Muscle layer of colon (tissue), 2 donors: ENCODE measurements around the gene PRR27.

Source experiments
- H3K27ac ChIP-seq: one replicate; pipeline ENCODE4 v1.7.0; 2013; ENCODE audit warnings: low read depth, mild to moderate bottlenecking, low read length, moderate library complexity
- H3K27me3 ChIP-seq, 2 donors: one replicate each; pipeline ENCODE4 v1.7.0; 2013; ENCODE audit warnings: low read length in 2 of 2, mild to moderate bottlenecking in 2 of 2; ENCODE audit not compliant: insufficient read depth in 2 of 2, control insufficient read depth in 1 of 2
- H3K36me3 ChIP-seq: one replicate; pipeline ENCODE4 v1.7.0; 2013; ENCODE audit warnings: mild to moderate bottlenecking, low read length; ENCODE audit not compliant: insufficient read depth
- H3K4me1 ChIP-seq: one replicate; pipeline ENCODE4 v1.7.0; 2013; ENCODE audit warnings: mild to moderate bottlenecking, low read length; ENCODE audit not compliant: insufficient read depth
- H3K4me3 ChIP-seq, 2 donors: one replicate each; pipeline ENCODE4 v1.7.0; 2013; ENCODE audit warnings: low read length in 2 of 2, low read depth in 1 of 2, mild to moderate bottlenecking in 1 of 2, moderate library complexity in 1 of 2
- H3K9ac ChIP-seq: one replicate; pipeline ENCODE4 v1.7.0; 2013; ENCODE audit warnings: low read length
- H3K9me3 ChIP-seq: one replicate; pipeline ENCODE4 v1.7.0; 2013; ENCODE audit warnings: mild to moderate bottlenecking, low read length
- donor health status: abdominal sarcoma.
- donor health status: Adenocarcinoma of cecum.

The PRR27 gene

DNA sequence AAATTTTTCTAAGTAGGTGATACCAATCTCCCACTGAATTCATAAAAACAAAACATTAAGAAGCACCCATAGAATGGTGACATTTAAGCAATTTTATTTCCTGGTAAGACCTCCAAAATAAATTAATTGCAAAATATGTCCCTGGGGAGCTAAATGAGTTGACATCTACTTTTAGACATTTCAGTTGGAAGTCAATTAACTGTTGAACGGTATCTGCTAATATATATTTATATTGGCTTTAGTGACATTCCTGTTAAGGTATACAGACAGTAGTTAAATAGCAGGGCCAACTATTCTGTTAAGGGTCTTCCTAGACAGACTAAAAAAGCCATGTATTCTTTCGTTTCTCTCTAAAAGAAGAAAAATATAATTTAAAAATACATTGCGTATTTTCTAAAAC is at the start of gene PRR27:
Gene PRR27, plus strand, starts transcription at position 301 of the 400 bp plus-strand sequence. CDS start 139 bp downstream, outside the sequence.
- Histone ChIP-seq H3K27ac (no peak within 1 kb of the TSS), H3K9me3 (no peaks in the 10 kb centered on the region), H3K27me3 (no peaks in the 10 kb centered on the region), H3K36me3 (no peaks in the 10 kb centered on the region), H3K4me3 (no peak within 1 kb of the TSS), H3K9ac (no peak within 1 kb of the TSS), H3K4me1 (no peaks in the 10 kb centered on the region)

DNA sequence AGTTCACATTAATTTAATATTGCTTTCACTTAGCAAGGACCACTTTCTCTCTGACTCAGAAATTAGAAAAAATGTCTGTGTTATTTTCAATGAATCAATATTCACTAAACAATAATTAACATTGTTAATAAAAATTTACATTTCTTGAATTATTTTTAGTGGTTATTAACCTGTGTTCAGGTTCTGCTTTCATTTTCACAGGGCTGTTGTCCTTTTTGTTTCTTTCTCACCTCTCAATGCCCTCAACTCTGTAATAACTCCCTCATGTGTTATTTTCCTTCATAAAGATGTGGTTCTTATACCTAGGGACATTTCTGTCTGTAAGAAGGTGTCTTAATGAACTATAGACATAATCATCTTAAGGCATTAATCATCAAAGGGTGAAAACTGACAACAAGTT is 43.1 kb upstream of the PRR27 start:
- H3K27ac ChIP-seq = no peak overlapping the region
- H3K9me3 ChIP-seq = no peaks in the 10 kb centered on the region

DNA sequence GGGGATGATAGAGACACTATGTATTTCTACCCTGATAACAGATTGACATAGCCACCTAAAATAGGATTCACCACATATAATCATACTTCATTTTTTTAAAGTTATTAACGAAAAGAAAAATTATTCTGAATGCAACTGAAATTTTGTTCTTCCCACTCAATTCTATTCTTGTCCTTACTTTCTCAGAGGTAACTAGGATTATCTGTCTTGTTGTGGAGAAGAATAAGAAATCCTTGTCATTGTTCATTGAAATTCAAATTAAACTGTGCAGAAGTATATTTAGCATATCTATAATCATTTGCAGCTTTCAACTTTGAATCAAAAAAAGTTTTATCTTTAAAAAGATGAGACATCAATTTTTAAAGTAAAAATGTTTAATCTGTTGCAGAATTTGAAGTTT is 40.4 kb upstream of the PRR27 start:
- no peaks in the 10 kb centered on the region for H3K9me3 ChIP-seq
- H3K27me3 ChIP-seq = no peaks in the 10 kb centered on the region
- no peak overlapping the region for H3K4me3 ChIP-seq
- no peaks in the 10 kb centered on the region for H3K4me1 ChIP-seq
- H3K9ac ChIP-seq = no peak overlapping the region
- no peaks in the 10 kb centered on the region for H3K36me3 ChIP-seq
- H3K27ac ChIP-seq = no peak overlapping the region

More for the DNA sequence above, 43.1 kb upstream of the PRR27 start:
- no peaks in the 10 kb centered on the region for H3K36me3 ChIP-seq
- no peaks in the 10 kb centered on the region for H3K4me1 ChIP-seq
- no peak overlapping the region for H3K4me3 ChIP-seq
- H3K9ac ChIP-seq = no peak overlapping the region
- no peaks in the 10 kb centered on the region for H3K27me3 ChIP-seq

DNA sequence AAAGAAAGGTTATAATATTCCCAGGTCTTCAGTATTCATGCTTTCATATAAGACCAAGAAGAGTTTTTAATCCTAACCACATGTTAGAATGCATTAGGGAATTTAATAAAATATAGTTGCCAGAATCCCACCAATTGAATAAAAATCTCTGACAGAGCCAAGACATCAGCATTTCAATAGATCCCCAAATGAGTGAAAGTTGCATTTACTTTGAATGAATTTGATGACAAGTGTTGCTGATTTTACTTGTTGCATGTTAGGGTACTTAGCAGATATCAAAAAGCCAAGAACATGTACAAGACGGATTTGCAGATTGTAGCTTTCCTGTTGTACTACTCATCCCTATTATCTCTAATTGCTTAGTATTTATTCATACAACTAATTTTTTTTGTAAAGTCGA is 39.9 kb upstream of the PRR27 start:
- no peaks in the 10 kb centered on the region for H3K36me3 ChIP-seq
- no peak overlapping the region for H3K9ac ChIP-seq
- H3K4me3 ChIP-seq = no peak overlapping the region

DNA sequence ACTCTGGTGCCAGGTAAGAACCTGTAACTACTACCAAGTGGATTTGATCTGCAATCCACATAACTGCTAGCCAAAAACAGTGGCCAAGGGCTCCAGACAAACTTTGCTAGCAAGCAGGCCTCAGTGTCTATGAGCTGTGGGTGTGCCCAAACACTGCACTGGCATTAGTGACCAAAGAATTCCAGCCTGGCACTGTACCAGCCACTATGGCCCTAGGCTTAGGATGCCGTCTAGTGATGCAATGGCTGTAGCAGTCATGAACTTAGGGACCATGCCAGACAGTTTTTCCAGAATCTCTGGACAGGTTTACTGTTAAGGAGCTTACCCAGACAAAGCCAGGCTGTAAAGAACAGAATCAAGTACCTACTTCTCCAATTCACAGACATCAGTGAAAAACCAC is 33.7 kb upstream of the PRR27 start:
- no peak overlapping the region for H3K9ac ChIP-seq
- H3K27me3 ChIP-seq = no peaks in the 10 kb centered on the region
- H3K4me3 ChIP-seq = no peak overlapping the region
- H3K4me1 ChIP-seq = no peaks in the 10 kb centered on the region
- no peak overlapping the region for H3K27ac ChIP-seq
- H3K36me3 ChIP-seq = no peaks in the 10 kb centered on the region
- no peaks in the 10 kb centered on the region for H3K9me3 ChIP-seq

More for the DNA sequence above, 39.9 kb upstream of the PRR27 start:
- no peak overlapping the region for H3K27ac ChIP-seq
- no peaks in the 10 kb centered on the region for H3K9me3 ChIP-seq
- H3K4me1 ChIP-seq = no peaks in the 10 kb centered on the region
- H3K27me3 ChIP-seq = no peaks in the 10 kb centered on the region

DNA sequence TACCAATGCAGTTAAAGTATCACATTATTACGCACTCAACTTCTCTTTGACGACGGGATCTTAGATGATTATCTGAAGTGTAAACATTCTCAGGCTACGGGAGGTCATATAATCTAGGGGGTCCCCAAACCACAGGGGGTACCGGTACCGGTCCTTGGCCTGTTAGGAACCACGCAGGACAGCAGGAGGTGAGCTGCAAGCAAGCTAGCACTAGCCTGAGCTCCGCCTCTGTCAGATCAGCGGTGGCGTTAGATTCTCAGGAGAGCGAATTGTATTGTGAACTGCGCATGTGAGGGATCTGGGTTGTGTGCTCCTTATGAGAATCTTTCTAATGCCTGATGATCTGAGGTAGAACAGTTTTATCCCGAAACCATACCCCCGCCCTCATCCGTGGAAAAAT is 20.6 kb upstream of the PRR27 start:
- Histone ChIP-seq H3K9ac (no peak overlapping the region), H3K9me3 (no peaks in the 10 kb centered on the region), H3K4me1 (no peaks in the 10 kb centered on the region), H3K27me3 (no peaks in the 10 kb centered on the region), H3K4me3 (no peak overlapping the region), H3K27ac (no peak overlapping the region), H3K36me3 (no peaks in the 10 kb centered on the region)

DNA sequence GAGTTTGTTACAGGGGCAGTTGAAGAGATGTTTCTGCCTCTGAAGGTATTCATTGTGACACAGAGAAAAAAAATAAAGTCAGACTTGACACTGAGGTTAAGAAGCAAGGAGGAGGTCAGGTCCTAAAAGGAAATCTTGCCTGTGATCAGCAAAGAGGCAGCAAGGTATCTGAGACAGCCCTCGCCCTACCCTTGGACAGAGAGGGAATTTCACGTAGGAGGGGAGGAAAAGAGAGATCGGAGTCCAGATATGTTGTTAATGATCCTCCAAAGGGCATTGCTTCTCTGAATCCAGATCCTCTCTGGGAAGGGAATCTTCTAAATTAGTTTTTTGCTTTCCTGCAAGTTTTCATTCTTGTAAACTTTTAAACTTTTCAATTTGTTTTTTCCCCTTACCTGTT is 15.3 kb upstream of the PRR27 start:
- no peak overlapping the region for H3K9ac ChIP-seq
- H3K4me3 ChIP-seq = no peak overlapping the region
- no peaks in the 10 kb centered on the region for H3K9me3 ChIP-seq
- no peak overlapping the region for H3K27ac ChIP-seq
- H3K4me1 ChIP-seq = no peaks in the 10 kb centered on the region
- no peaks in the 10 kb centered on the region for H3K36me3 ChIP-seq
- no peaks in the 10 kb centered on the region for H3K27me3 ChIP-seq

DNA sequence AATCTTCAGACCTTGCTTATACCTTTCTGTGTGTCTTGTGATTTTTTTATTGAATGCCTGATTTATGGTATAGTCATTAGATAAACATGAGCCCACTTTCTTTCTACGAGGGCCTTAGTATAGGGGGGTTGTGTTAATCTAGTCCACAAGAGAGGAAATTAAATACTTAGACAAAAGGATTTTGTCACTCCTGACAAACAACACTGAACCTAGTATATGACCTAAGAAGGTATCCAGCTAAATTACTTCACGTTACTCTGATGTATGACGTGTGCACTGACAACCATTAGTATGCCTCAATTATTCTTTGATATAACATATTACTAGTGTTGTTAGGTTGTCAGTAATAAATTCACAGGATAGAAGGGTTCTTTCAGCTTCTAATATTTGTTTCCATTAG is 2.8 kb upstream of the PRR27 start:
- no peaks in the 10 kb centered on the region for H3K9me3 ChIP-seq

DNA sequence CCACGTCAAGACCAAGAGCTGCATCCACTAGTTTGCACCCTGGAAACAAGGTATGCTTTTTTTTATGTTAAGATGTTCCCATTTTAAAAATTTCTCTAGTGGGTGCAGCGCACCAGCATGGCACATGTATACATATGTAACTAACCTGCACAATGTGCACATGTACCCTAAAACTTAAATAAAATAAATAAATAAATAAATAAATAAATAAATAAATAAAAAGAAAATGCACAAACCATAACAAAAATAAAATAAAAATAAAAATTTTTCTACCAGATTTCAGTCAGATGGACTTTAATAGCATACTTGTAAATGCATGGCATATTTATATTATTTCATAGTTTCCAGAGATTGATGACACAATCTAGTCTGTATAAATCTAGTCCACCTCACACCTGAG is 1.9 kb upstream of the PRR27 start:
- Histone ChIP-seq H3K9me3 (no peaks in the 10 kb centered on the region), H3K9ac (no peak overlapping the region), H3K36me3 (no peaks in the 10 kb centered on the region), H3K4me1 (no peaks in the 10 kb centered on the region), H3K4me3 (no peak overlapping the region), H3K27me3 (no peaks in the 10 kb centered on the region), H3K27ac (no peak overlapping the region)

More for the DNA sequence above, 2.8 kb upstream of the PRR27 start:
- Histone ChIP-seq H3K4me3 (no peak overlapping the region), H3K9ac (no peak overlapping the region), H3K27ac (no peak overlapping the region), H3K36me3 (no peaks in the 10 kb centered on the region), H3K4me1 (no peaks in the 10 kb centered on the region), H3K27me3 (no peaks in the 10 kb centered on the region)

DNA sequence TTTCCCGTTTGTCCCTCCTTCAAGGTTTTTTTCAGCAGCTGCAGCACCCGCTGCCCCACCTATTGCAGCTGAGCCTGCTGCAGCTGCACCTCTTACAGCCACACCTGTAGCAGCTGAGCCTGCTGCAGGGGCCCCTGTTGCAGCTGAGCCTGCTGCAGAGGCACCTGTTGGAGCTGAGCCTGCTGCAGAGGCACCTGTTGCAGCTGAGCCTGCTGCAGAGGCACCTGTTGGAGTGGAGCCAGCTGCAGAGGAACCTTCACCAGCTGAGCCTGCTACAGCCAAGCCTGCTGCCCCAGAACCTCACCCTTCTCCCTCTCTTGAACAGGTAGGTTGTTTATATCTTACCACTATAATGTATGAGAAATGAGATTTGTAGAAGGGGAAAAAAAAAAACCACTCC is 4.5 kb downstream of the PRR27 start:
- H3K27ac ChIP-seq = no peak overlapping the region
- no peak overlapping the region for H3K9ac ChIP-seq
- H3K4me1 ChIP-seq = no peaks in the 10 kb centered on the region
- H3K4me3 ChIP-seq = no peak overlapping the region
- H3K36me3 ChIP-seq = no peaks in the 10 kb centered on the region
- H3K9me3 ChIP-seq = no peaks in the 10 kb centered on the region
- no peaks in the 10 kb centered on the region for H3K27me3 ChIP-seq

DNA sequence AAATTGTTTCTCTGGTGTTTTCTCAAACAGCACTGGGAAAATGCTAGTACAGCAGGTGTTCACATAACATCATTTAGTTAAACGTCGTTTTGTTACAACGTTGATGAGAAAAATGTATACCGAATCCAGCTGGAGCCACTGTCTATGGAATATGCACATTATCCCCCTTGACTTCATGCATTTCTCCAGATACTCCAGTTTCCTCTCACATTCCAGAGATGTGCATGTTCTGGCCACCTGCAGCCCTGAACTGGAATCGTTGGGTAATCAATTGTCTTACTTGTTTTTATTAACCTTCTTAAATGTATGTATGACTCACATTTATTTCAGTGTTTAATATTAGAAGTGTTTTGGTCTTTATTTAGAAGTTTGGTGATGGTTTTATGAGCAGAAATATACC is 23.1 kb downstream of the PRR27 start:
- H3K27ac ChIP-seq = no peak overlapping the region
- no peak overlapping the region for H3K9ac ChIP-seq
- no peaks in the 10 kb centered on the region for H3K27me3 ChIP-seq
- H3K36me3 ChIP-seq = no peaks in the 10 kb centered on the region
- H3K4me3 ChIP-seq = no peak overlapping the region
- no peaks in the 10 kb centered on the region for H3K9me3 ChIP-seq
- no peaks in the 10 kb centered on the region for H3K4me1 ChIP-seq

DNA sequence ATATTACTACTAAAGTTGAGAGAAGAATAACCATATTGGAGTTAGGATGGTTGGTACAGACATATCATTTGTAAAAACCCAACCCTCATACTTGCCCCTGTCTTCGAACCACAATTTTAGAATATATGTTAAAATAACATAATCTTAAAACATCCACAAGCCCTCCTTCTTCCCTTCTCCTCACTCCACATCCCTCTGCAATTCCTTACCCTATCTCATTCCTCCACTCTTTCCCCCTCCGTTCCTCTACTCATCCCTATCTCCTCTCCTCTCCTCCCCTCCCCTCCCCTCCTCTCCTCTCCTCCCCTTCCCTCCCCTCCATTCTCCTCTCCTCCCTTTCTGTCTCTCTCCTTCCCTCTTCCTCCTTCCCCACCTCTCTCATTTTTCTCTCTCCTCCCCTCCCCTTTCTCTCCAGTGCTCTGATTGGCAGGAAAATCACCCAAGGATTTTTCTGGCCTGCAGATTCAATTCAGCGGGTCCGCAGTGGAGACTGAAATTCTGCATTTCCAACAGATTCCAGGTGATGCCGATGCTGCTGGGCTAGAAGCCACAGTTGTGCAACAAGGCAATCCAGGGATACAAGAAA is 24.1 kb downstream of the PRR27 start:
- Histone ChIP-seq H3K27me3 (no peaks in the 10 kb centered on the region), H3K27ac (no peak overlapping the region), H3K9ac (no peak overlapping the region), H3K4me1 (no peaks in the 10 kb centered on the region), H3K9me3 (no peaks in the 10 kb centered on the region), H3K36me3 (no peaks in the 10 kb centered on the region), H3K4me3 (no peak overlapping the region)
